Rectal smooth muscle tissue (tissue), 1 donor: ENCODE results near the gene YWHAH.
A peak's percentile ranks its signal among the peaks of the same experiment; 100 is the strongest.

Experiments used
- H3K27ac ChIP-seq: one replicate; pipeline ENCODE4 v1.7.0; 2013; ENCODE audit warnings: low read depth, low read length, inconsistent platforms
- H3K27me3 ChIP-seq: one replicate; pipeline ENCODE4 v1.7.0; 2013; ENCODE audit warnings: low read length; ENCODE audit not compliant: control insufficient read depth, insufficient read depth
- H3K36me3 ChIP-seq: one replicate; pipeline ENCODE4 v1.7.0; 2013; ENCODE audit warnings: low read length; ENCODE audit not compliant: control insufficient read depth, insufficient read depth
- H3K4me1 ChIP-seq: one replicate; pipeline ENCODE4 v1.7.0; 2013; ENCODE audit warnings: low read length; ENCODE audit not compliant: control insufficient read depth, insufficient read depth
- H3K4me3 ChIP-seq: one replicate; pipeline ENCODE4 v1.7.0; 2013; ENCODE audit warnings: low read length
- H3K9ac ChIP-seq: one replicate; pipeline ENCODE4 v1.7.0; 2013; ENCODE audit warnings: low read length

The YWHAH gene

DNA sequence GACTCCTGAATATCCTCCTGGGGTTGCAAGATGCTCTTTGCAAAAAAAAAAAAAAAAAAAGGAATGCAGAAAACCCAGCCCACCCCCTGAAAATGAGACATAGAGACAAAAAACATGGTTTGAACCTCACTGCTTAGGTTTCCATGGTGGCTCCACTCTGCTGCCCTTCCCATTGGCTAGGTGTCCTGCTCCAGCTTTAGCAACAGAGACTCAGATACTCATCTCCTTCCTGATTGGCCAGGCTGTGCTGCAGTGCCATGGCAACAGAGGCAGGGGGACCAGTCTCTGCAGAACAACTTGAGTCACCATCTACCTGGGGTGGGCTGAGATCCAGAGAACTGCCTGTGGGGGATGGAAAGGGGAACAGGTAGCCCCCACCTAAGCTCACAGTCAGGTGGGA lies 17.4 kb upstream of the YWHAH start:
- Histone ChIP-seq H3K27ac (no peak overlapping the region), H3K9ac (no peak overlapping the region), H3K4me3 (no peak overlapping the region), H3K4me1 (no peaks in the 10 kb centered on the region), H3K36me3 (no peaks in the 10 kb centered on the region), H3K27me3 (no peaks in the 10 kb centered on the region)

GRCh38 chr22:31927562-31927961 lies 16.8 kb upstream of the YWHAH start:
- H3K9ac ChIP-seq = no peak overlapping the region
- no peak overlapping the region for H3K27ac ChIP-seq
- no peak overlapping the region for H3K4me3 ChIP-seq
- no peaks in the 10 kb centered on the region for H3K27me3 ChIP-seq
- no peaks in the 10 kb centered on the region for H3K4me1 ChIP-seq
- H3K36me3 ChIP-seq = no peaks in the 10 kb centered on the region

GRCh38 chr22:31929167-31929930 lies 15.0 kb upstream of the YWHAH start:
- Histone ChIP-seq H3K27me3 (no peaks in the 10 kb centered on the region), H3K27ac (no peak overlapping the region), H3K4me1 (no peaks in the 10 kb centered on the region), H3K9ac (no peak overlapping the region), H3K36me3 (no peaks in the 10 kb centered on the region), H3K4me3 (no peak overlapping the region)

GRCh38 chr22:31932863-31933262 lies 11.5 kb upstream of the YWHAH start:
- H3K9ac ChIP-seq = no peak overlapping the region
- H3K36me3 ChIP-seq = no peaks in the 10 kb centered on the region
- no peaks in the 10 kb centered on the region for H3K27me3 ChIP-seq
- no peaks in the 10 kb centered on the region for H3K4me1 ChIP-seq
- H3K27ac ChIP-seq = no peak overlapping the region
- H3K4me3 ChIP-seq = no peak overlapping the region

GRCh38 chr22:31933406-31933805 lies 10.9 kb upstream of the YWHAH start:
- no peak overlapping the region for H3K27ac ChIP-seq
- H3K9ac ChIP-seq = no peak overlapping the region
- no peaks in the 10 kb centered on the region for H3K27me3 ChIP-seq
- H3K4me1 ChIP-seq = no peaks in the 10 kb centered on the region
- H3K36me3 ChIP-seq = no peaks in the 10 kb centered on the region
- H3K4me3 ChIP-seq = no peak overlapping the region

- H3K27ac ChIP-seq = no peak overlapping the region
Measured at GRCh38 chr22:31933816-31934482, 10.4 kb upstream of the YWHAH start.

GRCh38 chr22:31935961-31936635 lies 8.2 kb upstream of the YWHAH start:
- no peak overlapping the region for H3K27ac ChIP-seq
- H3K4me3 ChIP-seq = no peak overlapping the region
- no peaks in the 10 kb centered on the region for H3K36me3 ChIP-seq
- no peaks in the 10 kb centered on the region for H3K4me1 ChIP-seq
- no peaks in the 10 kb centered on the region for H3K27me3 ChIP-seq
- no peak overlapping the region for H3K9ac ChIP-seq

More at GRCh38 chr22:31933816-31934482, 10.4 kb upstream of the YWHAH start:
- Histone ChIP-seq H3K4me3 (no peak overlapping the region), H3K36me3 (no peaks in the 10 kb centered on the region), H3K9ac (no peak overlapping the region), H3K27me3 (no peaks in the 10 kb centered on the region), H3K4me1 (no peaks in the 10 kb centered on the region)

DNA sequence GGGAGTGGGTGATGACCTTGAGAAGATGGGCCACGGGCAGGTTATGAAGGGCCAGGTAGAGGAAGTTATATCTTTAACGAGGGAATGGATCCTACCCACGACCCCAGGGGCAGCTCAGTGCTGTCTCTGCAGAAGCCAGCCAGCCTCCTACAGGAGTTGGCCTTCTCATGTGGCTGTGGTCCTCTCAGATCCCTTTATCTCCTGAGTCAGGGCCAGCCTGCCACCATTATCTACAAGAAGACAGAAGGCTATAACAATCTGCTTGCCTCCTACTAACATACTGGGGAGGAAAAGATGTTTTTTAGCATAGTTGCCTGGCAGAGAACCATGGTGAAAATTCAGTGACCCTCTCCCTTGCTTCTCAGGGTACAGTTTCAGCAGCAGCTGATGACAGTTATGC lies 7.0 kb upstream of the YWHAH start:
- Histone ChIP-seq H3K9ac (no peak overlapping the region), H3K36me3 (no peaks in the 10 kb centered on the region), H3K27ac (no peak overlapping the region), H3K27me3 (no peaks in the 10 kb centered on the region), H3K4me1 (no peaks in the 10 kb centered on the region), H3K4me3 (no peak overlapping the region)

- Histone ChIP-seq H3K4me3 (no peak overlapping the region), H3K27ac (no peak overlapping the region), H3K9ac (no peak overlapping the region), H3K36me3 (no peaks in the 10 kb centered on the region), H3K4me1 (no peaks in the 10 kb centered on the region), H3K27me3 (no peaks in the 10 kb centered on the region)
Measured at GRCh38 chr22:31938296-31938695, 6.0 kb upstream of the YWHAH start.

- Histone ChIP-seq H3K27me3 (no peaks in the 10 kb centered on the region), H3K36me3 (no peaks in the 10 kb centered on the region), H3K4me3 (no peak overlapping the region), H3K4me1 (peaks cover 4% of the 10 kb centered on the region), H3K9ac (no peak overlapping the region), H3K27ac (no peak overlapping the region)
Measured at GRCh38 chr22:31940506-31940905, 3.8 kb upstream of the YWHAH start.

DNA sequence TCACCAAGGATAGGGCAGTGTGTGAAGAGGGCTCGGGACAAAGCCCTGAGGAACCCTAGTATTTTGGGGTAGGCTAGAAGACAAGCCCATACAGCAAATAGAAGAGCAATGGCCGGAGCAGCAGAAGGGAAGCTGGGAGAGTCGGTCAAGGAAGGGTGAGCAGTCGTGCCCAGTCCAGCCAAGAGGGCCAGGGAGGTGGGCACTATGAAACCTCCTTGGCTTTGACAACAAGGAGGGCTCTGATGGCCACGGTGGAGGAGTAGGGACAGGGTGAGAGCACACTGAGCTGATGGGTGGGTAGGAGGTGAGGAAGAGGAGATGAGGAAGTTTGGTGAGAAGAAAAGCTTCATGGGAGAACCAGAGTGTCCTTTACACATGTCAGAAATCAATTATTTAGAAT lies 2.2 kb upstream of the YWHAH start:
- Histone ChIP-seq H3K27ac (no peak overlapping the region), H3K27me3 (no peaks in the 10 kb centered on the region), H3K4me1 (peaks cover 6% of the 10 kb centered on the region), H3K9ac (no peak overlapping the region), H3K4me3 (no peak overlapping the region), H3K36me3 (no peaks in the 10 kb centered on the region)

- Histone ChIP-seq H3K27ac (peak overlapping the region; percentile 95), H3K4me1 (peaks cover 6% of the 10 kb centered on the region), H3K9ac (peak overlapping the region; percentile 90), H3K36me3 (peaks cover 4% of the 10 kb centered on the region), H3K27me3 (no peaks in the 10 kb centered on the region), H3K4me3 (peak overlapping the region; percentile 84)
Measured at GRCh38 chr22:31943206-31943977, 943 bp upstream of the YWHAH start.
